Mononuclear cell (primary cell): ENCODE results near the gene CACNB3. TPM values are rescaled to one million over a fixed set of nuclear protein-coding genes. Genes with fewer than 3 reads are reported as not detected.

Experiments
- H3K27me3 ChIP-seq: 2 replicates; pipeline ENCODE4 v1.6.0; 2011; ENCODE audit warnings: low read length, control low read depth; ENCODE audit not compliant: insufficient read depth
- H3K4me1 ChIP-seq: 2 replicates; pipeline ENCODE4 v1.5.1; 2011; ENCODE audit warnings: mild to moderate bottlenecking, low read length, control low read depth; ENCODE audit not compliant: insufficient read depth
- H3K4me3 ChIP-seq: 2 replicates; pipeline ENCODE4 v1.5.1; 2011; ENCODE audit warnings: mild to moderate bottlenecking, low read length, moderate library complexity
- H3K9me3 ChIP-seq: 2 replicates; pipeline ENCODE4 v1.5.1; 2011; ENCODE audit warnings: low read depth, mild to moderate bottlenecking, control low read depth, low read length
- total RNA-seq: library from RNA; depleted of rRNA; stranded (reverse); fragments of >200 nt; gene quantifications from one replicate; pipeline ENCODE4 v1.2.3, GENCODE V29; 2012

Gene CACNB3
- total RNA-seq, 1 donor, result 0.63 TPM

DNA sequence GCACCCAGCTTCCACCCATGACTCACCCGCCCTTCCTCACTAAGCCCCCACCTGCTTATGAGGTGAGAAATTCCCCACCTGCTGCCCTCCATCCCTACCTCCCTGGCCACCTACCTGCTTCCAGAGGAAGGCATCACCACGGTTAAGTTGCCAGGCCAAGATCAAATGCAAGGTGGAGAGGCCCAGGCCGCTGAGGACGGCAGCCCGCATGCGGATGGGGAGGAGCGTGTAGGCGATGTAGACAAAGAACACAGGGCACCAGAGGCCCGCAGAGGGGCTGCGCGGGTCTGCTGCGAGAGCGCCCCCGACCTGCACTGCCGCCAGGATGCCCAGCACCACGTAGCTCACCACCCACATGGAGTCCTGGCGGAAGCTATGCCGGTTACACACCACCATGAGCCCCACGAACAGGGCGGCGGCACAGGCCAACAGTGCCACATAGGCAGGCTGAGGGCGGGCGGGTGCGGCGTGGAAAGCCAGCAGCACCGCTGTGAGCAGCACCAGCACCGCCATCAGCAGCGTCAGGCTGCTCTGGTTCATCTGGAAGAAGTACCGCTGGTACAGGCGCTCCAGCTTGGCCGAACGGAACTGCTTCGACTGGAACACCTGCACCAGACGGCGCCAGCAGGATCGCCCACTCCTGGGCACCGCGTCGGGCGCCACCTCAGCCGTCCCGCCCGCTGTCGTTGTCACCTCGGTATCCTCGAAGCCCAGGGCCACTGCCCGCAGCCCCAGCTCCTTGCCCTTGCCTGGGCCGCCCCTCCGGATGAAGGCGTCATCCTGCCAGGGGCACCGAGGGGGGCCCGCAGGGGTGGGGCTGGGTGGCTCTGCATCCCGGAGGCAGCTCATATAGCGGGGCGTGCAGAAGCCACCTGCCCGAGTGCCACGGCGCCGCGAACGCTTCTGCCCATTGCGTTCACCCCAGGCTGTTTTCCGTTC, 35.6 kb upstream of the CACNB3 start:
- Histone ChIP-seq H3K4me1 (peaks cover 8% of the 10 kb centered on the region), H3K4me3 (no peak overlapping the region), H3K27me3 (peaks cover 1% of the 10 kb centered on the region), H3K9me3 (no peaks in the 10 kb centered on the region)

DNA sequence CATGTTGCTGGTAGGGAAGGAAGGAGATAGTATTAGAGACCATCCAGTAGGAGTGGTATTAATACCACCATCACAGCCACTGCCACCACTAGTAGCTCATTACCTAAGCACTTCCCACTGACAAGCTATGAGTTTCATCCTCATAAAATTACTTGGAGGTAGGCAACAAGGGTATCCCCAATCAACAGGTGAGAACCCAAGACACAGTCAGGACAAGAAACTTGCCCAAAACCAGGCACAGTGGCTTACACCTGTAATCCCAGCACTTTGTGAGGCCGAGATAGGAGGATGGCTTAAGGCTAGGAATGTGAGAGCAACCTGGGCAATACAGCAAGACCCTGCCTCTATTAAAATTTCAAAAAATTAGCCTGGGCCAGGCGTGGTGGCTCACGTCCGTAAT, 34.9 kb upstream of the CACNB3 start:
- Histone ChIP-seq H3K4me3 (no peak overlapping the region), H3K27me3 (peaks cover 8% of the 10 kb centered on the region)

DNA sequence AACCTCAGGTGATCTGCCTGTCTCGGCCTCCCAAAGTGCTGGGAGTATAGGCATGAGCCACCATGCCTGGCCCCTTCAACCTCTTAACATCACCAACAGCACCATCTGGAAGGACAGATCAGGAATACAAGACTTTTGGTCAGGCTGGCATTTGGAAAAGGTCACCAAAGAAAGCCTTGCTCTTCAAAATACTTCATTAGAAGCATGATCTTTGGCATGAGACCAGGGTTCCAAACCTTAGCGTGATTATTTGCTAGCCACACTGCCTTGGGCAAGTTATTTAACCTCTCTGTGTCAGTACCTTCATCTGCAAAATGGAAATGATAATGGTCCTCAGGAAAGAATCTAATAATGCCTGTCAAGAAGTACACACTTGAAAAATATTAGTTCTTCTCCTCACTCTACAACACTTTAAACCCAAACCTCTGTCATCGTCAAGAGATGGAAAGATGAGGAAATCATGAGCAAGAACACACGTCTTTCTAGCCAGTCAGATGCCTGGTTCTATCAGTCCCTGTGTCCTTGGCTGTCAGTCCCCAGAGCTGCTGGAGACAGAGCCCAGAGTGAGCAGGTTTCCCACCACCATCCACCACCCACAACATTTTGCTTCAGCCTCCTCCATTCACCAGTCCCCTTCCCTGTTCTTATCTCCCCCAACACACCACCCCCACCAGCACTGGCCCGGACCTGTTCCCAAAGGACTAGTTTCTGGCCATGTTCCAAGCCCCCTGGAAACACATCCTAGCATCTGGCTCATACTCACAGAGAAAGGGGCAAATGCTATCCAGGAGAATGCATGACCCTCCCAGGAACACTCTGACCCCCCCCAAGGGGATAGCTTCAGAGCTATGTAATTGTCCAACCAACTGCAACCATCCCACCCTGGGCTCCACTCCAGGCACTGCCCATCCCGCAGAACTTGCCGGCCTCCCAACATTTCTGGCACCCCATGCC, 31.4 kb upstream of the CACNB3 start:
- no peaks in the 10 kb centered on the region for H3K9me3 ChIP-seq
- no peak overlapping the region for H3K4me3 ChIP-seq
- peaks cover 18% of the 10 kb centered on the region for H3K27me3 ChIP-seq
- H3K4me1 ChIP-seq, result peaks cover 3% of the 10 kb centered on the region

More for the DNA sequence above, 34.9 kb upstream of the CACNB3 start:
- H3K9me3 ChIP-seq, result no peaks in the 10 kb centered on the region
- H3K4me1 ChIP-seq, result peaks cover 8% of the 10 kb centered on the region

DNA sequence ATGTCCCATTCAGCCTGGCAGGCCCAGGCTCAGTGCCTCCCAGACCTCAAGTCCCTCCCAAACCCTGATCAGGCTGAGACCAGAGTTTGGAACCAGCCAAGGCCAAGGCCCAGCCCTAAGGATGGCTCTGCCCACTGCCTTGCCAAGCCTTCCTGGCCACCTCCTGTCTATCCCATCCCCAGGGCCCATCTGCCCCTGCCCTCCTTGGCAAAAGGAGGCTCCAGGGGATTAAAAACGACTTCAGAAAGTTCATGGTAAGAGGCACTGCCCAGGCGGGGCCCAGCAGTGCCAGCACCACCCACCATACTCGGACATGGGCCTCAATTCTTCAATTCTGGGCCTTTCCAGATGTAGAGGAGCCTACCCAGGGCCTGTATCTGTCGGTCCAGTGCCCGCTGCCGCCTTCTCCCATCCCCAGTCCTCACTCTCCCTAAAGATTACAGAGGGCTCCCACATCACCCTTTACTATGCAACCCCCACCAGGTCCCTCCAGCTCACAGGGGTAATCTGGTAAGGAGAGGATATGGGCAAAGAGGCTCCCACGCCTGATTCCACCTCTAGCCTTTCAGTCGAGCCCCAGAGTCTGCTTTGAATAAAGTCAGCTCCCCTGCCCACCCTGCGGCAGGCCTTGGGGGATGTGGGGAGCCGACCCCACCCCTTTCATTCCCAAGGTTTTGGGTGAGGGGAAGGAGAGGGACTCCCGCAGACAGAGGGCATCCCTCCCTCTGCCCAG, 30.3 kb upstream of the CACNB3 start:
- H3K4me3 ChIP-seq, result no peak overlapping the region
- H3K27me3 ChIP-seq, result peaks cover 18% of the 10 kb centered on the region
- peaks cover 3% of the 10 kb centered on the region for H3K4me1 ChIP-seq
- no peaks in the 10 kb centered on the region for H3K9me3 ChIP-seq

DNA sequence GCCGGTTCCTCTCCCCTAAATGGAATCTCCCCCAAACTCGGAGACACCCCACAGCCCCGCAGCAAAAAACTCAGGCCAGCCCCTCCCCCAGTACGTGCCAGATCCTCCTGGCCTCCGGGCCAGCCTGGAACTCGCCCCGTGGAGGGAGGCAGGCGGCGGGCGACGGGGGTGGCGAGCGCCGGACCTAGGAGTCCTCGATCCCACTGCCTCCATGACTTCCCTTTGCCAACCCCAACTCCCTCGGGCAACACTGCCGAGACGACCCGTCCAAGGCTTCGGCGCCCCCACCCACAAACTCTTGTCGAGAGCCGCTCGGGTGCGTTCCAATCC, 29.8 kb upstream of the CACNB3 start:
- Histone ChIP-seq H3K4me1 (peaks cover 3% of the 10 kb centered on the region), H3K9me3 (no peaks in the 10 kb centered on the region), H3K4me3 (no peak overlapping the region), H3K27me3 (peaks cover 18% of the 10 kb centered on the region)

DNA sequence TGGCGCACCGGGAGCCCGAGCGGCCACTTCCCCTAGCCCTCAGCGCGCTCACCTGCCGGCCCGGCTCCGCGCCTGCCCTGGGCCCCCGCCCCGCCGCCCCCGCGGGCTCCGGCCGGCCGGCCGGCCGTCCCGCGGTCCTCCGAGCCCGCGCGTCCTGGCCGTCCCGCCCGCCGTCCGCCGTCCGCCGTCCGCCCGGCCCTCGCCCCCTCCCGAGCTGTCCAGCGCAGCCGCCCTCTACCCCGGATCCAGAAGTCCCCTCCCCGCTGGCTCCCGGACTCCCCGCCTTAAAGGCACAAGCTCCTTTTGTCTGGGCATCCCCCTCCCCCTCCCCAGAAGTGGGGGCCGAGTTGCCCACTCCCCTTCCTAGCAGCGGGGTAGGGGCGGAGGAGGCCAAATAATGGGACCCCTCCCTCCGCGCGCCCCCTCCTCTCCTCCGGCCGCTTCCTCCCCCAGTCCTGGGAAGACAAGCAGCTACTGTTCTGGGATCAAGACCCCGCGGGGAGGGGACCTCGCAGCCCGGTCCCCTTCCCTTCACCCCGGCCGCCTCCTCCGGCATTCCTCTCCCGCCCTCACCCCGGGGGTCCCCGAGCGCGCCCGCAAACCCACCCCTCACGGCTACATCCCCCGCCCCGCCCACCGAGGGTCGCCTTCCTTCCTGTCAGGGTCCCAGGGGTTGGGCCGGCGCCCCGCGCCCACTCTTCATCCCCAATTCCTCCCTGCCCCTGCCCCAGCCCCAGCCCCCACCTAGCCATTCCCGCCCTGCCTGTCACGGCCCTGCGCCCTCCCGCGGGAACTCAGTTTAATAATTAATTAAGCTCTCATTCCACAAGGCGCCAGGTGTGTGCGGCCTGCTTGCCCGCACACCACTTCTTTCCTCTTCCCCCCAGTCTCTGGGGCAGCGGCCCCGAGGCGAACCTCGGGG, 29.2 kb upstream of the CACNB3 start, which contains the start of gene ADCY6:
Gene ADCY6 (minus strand): TSS at position 236 of the 922 bp plus-strand sequence. CDS start 5,655 bp downstream, outside the sequence.
- Histone ChIP-seq H3K9me3 (no peaks in the 10 kb centered on the region), H3K4me1 (peaks cover 3% of the 10 kb centered on the region), H3K4me3 (no peak within 1 kb of the TSS), H3K27me3 (peaks cover 18% of the 10 kb centered on the region)

DNA sequence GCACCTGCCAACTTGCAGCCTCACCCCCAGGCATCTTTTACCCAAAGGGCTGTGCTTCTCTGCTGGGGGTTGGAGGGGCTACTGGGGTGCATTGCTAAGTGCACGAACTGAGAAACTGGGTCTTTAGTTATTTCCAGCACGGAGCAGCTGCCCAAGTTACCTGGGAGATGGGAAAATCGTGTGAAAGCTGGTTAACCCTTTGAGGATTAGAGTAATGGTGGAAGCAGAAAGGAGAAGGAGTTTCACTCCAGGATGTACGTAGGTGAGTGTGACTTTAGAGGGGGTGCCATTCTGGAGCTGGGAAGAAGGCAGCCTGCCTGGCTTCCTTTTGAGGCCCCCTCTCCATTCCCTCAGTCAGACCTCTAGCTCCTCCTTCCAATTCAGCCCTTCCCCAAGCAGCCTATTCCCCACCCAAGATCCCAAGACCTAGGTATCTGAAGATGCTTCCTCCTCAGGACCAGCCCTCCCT, 28.4 kb upstream of the CACNB3 start:
- Histone ChIP-seq H3K4me3 (no peak overlapping the region), H3K27me3 (peaks cover 18% of the 10 kb centered on the region), H3K4me1 (peaks cover 3% of the 10 kb centered on the region), H3K9me3 (no peaks in the 10 kb centered on the region)

DNA sequence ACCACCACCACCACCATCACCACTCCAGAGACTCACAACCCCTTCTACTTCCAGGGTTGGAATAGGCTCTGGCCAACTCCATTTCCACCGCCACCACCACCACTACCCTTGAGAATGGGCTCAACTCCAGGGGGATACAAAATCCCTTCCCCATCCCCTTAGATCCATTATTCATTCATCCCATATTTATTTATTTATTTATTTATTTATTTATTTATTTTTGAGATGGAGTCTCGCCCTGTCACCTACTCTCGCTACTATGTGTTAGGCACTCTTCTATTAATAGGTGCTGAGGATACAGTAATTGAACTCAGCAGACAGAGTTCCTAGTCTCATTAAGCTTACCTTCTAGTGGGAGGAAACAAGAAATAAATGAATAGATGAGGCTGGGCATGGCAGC, 24.6 kb upstream of the CACNB3 start:
- Histone ChIP-seq H3K27me3 (peaks cover 8% of the 10 kb centered on the region), H3K9me3 (no peaks in the 10 kb centered on the region), H3K4me3 (no peak overlapping the region)

DNA sequence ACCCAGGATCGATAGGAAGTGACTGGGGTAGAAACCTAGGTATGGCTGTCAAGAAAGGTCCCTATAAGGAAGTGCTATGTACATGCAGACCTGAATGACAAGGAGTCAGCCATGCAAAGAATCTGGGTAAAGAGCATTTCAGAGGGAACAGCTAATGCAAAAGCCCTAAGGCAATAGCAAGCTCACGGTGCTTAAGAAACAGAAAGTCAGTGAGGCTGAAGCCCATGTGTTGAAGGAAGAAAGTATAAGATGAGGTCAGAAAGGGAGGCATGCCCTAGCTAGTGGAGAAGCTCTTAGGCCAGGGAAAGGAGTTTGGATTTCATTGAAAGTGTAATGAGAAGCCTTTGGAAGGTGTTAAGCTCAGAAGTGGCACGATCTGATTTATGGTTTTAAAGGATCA, 23.4 kb upstream of the CACNB3 start:
- peaks cover 11% of the 10 kb centered on the region for H3K4me1 ChIP-seq
- H3K9me3 ChIP-seq, result no peaks in the 10 kb centered on the region
- no peak overlapping the region for H3K4me3 ChIP-seq
- H3K27me3 ChIP-seq, result peaks cover 6% of the 10 kb centered on the region

More for the DNA sequence above, 24.6 kb upstream of the CACNB3 start:
- H3K4me1 ChIP-seq, result peaks cover 13% of the 10 kb centered on the region

DNA sequence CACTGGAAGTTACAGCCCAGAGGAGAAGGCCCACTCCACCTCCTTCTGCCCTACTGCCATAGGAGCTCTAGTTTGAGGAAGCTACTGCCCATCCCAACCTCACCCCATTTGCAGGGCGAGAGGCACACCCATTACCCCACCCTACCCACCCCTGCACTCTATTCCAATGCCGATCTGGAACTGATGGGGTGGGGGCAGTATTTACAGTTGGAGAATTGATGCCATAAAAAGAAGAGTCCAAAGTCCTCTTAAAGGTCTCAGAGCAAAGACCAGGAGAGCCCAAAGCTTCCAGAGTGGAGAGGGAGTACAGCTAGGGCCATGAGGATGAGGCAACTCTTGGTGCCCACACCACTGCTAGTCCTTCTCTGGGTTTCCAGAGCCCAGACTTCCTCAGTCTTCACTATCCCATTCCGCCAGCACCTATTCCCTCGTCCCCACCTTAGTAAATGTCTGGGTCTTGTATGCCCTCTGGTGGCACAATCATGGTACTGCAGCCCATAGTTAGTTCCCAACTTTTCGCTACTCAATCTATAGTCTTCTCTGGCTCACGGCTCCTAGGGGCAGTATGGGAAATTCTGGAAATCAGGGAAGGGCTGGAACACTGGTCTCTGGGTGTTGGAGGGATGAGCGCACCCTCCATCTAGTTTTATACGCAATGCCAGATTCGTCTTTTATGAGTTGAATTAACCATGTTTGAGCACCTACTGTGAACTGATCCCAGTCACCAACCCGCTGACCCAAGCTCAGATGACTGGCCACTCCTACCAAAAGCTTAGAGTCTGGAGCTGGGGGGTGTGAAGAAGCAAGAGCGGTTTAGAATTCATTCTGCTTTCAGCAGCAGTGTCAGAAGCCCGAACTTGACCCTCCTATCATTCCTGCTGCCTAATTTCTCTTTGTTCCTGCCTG, 22.5 kb upstream of the CACNB3 start:
- peaks cover 11% of the 10 kb centered on the region for H3K4me1 ChIP-seq
- no peaks in the 10 kb centered on the region for H3K27me3 ChIP-seq
- H3K9me3 ChIP-seq, result no peaks in the 10 kb centered on the region
- H3K4me3 ChIP-seq, result no peak overlapping the region

DNA sequence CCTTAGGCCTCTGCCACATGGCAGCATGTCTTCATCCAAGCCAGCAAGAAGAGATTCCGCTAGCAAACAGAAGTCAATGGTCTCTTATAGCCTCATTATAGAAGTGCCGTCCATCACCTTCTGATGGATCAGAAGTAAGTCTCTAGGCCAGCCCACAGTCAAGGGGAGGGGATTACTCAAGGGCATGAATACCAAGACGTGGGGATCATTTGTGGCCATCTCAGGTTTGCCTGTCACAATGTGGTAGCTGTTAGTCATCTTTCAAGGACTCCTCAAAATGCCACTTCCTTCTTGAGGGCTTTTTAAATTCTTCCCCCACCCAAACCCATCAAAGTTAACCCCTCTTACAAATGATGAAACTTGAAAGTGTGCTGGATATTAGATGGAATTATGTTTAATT, 21.3 kb upstream of the CACNB3 start:
- Histone ChIP-seq H3K27me3 (no peaks in the 10 kb centered on the region), H3K4me3 (no peak overlapping the region), H3K4me1 (peaks cover 11% of the 10 kb centered on the region), H3K9me3 (no peaks in the 10 kb centered on the region)

DNA sequence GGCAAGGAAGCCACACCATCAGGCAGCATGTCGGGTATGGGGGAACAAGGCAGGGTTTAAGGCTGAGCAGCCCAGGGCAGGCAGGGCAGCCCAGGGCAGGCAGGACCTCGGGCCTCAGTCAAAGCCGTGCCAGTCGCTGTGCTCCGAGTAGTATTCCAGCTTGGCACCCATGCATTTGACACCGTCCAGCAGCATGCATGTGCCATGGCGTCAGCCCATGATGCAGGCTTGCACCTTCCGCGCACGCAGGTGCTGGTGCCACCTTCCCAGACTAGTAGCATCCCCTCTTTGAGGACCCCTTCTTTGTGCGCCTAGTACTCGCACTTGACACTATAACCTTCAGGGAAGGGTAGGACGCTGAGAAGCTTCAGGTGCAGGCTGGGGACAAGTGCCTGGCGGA, 17.8 kb upstream of the CACNB3 start:
- H3K4me3 ChIP-seq, result no peak overlapping the region
- H3K9me3 ChIP-seq, result no peaks in the 10 kb centered on the region
- H3K4me1 ChIP-seq, result peaks cover 8% of the 10 kb centered on the region
- no peaks in the 10 kb centered on the region for H3K27me3 ChIP-seq

DNA sequence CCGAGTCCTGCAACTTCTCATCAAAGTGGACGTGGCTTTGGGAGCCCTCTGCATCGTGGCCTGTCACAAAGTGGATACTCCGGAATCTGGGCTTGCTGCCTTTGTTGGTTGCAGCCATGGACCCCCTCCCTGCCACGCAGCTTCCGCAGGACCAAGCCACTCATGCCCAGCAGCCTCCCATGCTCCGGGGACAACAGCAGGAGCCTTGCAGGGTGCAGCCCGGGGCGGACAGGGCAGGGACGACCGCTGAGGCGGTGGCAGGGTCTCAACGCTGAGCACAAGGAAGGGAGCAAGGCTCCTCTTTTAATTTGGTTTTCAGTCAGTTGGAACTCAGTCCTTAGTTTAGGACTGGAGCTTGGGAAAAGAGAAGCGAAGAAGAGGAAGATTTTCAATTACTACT, 17.3 kb upstream of the CACNB3 start:
- Histone ChIP-seq H3K4me3 (no peak overlapping the region), H3K4me1 (peaks cover 2% of the 10 kb centered on the region), H3K27me3 (no peaks in the 10 kb centered on the region), H3K9me3 (no peaks in the 10 kb centered on the region)
